WTC11 (cell line): ENCODE data around the gene S100A2. TPM values are rescaled to one million over a fixed set of nuclear protein-coding genes. Genes with fewer than 3 reads are reported as not detected.

Source experiments
- ATAC-seq: fragments of 200-7000 bp; cut with Tn5 transposase; 2 replicates; pipeline ENCODE4 v1.10.0; 2021; ENCODE audit warnings: mild to moderate bottlenecking, moderate library complexity
- CTCF ChIA-PET: fragments of 300-600 bp; sonication (Branson Sonifier 250); formaldehyde crosslinking; loops from one replicate; lab custom pipeline; 2021; ENCODE audit warnings: antibody characterized with exemption; lab: Charles Lee
- POLR2A ChIA-PET: fragments of 350-600 bp; sonication (Branson Sonifier 250); formaldehyde crosslinking; loops from one replicate; lab custom pipeline; 2021; ENCODE audit warnings: antibody characterized with exemption; lab: Charles Lee
- DNase-seq: peaks from one replicate; pipeline ENCODE4 v3.0.0; 2021; ENCODE audit warnings: low spot score
- H3K27ac Mint-ChIP-seq: 2 replicates; pipeline ENCODE4 v1.8.0; 2021; ENCODE audit warnings: mixed read lengths
- H3K27me3 Mint-ChIP-seq: 2 replicates; pipeline ENCODE4 v1.8.0; 2021; ENCODE audit warnings: low read depth, mild to moderate bottlenecking, moderate library complexity, mixed read lengths
- H3K36me3 Mint-ChIP-seq: 2 replicates; pipeline ENCODE4 v1.8.0; 2021; ENCODE audit warnings: mixed read lengths
- H3K4me1 Mint-ChIP-seq: 2 replicates; pipeline ENCODE4 v1.8.0; 2022; ENCODE audit warnings: mixed read lengths
- H3K4me3 Mint-ChIP-seq: 2 replicates; pipeline ENCODE4 v1.8.0; 2021; ENCODE audit warnings: mild to moderate bottlenecking, moderate library complexity, mixed read lengths
- H3K9me3 Mint-ChIP-seq: 2 replicates; pipeline ENCODE4 v1.8.0; 2021; ENCODE audit warnings: mixed read lengths
- NFE2L1 ChIP-seq: sonication (generic); formaldehyde crosslinking; IDR thresholded peaks from 2 replicates; pipeline ENCODE4 v1.8.1; 2023; ENCODE audit warnings: missing genetic modification reagents
- NFYB ChIP-seq: sonication (generic); formaldehyde crosslinking; conservative IDR thresholded peaks from 2 replicates; pipeline ENCODE4 v1.8.0; 2022; ENCODE audit warnings: low read depth, missing genetic modification reagents
- SOX15 ChIP-seq: fragments of 250-450 bp; sonication (Bioruptor Pico); IDR thresholded peaks from 2 replicates; pipeline ENCODE4 v1.9.0; 2021; ENCODE audit warnings: mild to moderate bottlenecking
- ZNF671 ChIP-seq: fragments of 250-450 bp; sonication (Bioruptor Pico); IDR thresholded peaks from 2 replicates; pipeline ENCODE4 v1.8.0; 2021; ENCODE audit warnings: mild to moderate bottlenecking
- total RNA-seq: library from RNA; stranded (reverse); gene quantifications from 3 replicates; pipeline ENCODE4 v1.2.3, GENCODE V29; 2021
- TF ChIP-seq, protein P1 (sequence below): sonication (generic); formaldehyde crosslinking; IDR thresholded peaks from 2 replicates; pipeline ENCODE4 v1.8.0; 2023; ENCODE audit warnings: missing genetic modification reagents
- TF ChIP-seq, protein P2 (sequence below): sonication (generic); formaldehyde crosslinking; IDR thresholded peaks from 2 replicates; pipeline ENCODE4 v1.8.1; 2023; ENCODE audit warnings: mild to moderate bottlenecking, missing genetic modification reagents, borderline replicate concordance
- TF ChIP-seq, protein P3 (sequence below): sonication (generic); formaldehyde crosslinking; IDR thresholded peaks from 2 replicates; pipeline ENCODE4 v1.8.1; 2023; ENCODE audit warnings: mild to moderate bottlenecking, missing genetic modification reagents, moderate library complexity
- TF ChIP-seq, protein P4 (sequence below): sonication (generic); formaldehyde crosslinking; IDR thresholded peaks from 2 replicates; pipeline ENCODE4 v1.8.1; 2023; ENCODE audit warnings: mild to moderate bottlenecking, missing genetic modification reagents, moderate library complexity
- TF ChIP-seq, protein P5 (sequence below): sonication (generic); formaldehyde crosslinking; IDR thresholded peaks from 2 replicates; pipeline ENCODE4 v1.8.0; 2022; ENCODE audit warnings: mild to moderate bottlenecking, missing genetic modification reagents
- TF ChIP-seq, protein P6 (sequence below): sonication (generic); formaldehyde crosslinking; IDR thresholded peaks from 2 replicates; pipeline ENCODE4 v1.8.0; 2023; ENCODE audit warnings: missing genetic modification reagents, mild to moderate bottlenecking, borderline replicate concordance
- TF ChIP-seq, protein P7 (sequence below): sonication (generic); formaldehyde crosslinking; conservative IDR thresholded peaks from 2 replicates; pipeline ENCODE4 v1.8.1; 2023; ENCODE audit warnings: mild to moderate bottlenecking, low read depth, missing genetic modification reagents, moderate library complexity
- TF ChIP-seq, protein P8 (sequence below): sonication (generic); formaldehyde crosslinking; IDR thresholded peaks from 2 replicates; pipeline ENCODE4 v1.8.0; 2022; ENCODE audit warnings: mild to moderate bottlenecking, missing genetic modification reagents
- TF ChIP-seq, protein P9 (sequence below): sonication (generic); formaldehyde crosslinking; IDR thresholded peaks from 2 replicates; pipeline ENCODE4 v1.8.0; 2023; ENCODE audit warnings: mild to moderate bottlenecking, missing genetic modification reagents

The S100A2 gene
- total RNA-seq, 1 experiment from 2014 or later, result 0.74 TPM

DNA sequence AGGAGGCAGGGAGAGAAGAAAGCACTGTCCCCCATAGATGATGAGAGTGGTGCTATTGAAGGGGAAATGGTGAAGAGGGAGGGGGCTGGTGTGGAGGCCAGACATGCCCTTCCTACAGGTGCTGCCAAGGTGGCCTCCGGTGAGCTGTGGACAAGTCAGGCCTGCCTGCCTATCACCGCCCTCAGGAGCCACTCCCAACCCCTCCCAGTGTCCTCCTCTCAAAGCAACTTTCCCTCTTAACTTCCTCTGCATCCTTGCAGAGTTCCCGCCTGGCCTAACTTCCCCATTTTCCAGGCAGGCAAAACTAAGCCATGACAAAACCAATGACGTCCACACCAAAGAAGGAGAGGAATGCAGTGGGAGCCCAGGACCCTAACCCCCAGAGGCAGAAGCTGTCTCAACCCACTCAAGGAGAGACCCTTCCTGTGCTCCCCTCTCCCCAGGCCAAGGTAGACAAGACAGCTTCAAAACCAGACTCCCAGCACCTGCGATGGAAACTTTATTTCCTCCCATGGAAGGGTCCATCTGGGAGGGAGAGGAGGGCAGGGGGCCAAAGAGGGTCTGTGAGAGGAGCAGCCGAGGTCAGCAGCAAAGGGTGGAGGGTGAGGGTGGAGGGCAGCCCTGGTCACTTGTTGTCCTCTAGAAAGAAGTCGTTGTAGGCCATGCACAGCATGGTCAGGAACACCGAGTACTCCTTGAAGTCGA is 28.8 kb downstream of the S100A2 start (continued):
- TF ChIP-seq, protein P1, sequence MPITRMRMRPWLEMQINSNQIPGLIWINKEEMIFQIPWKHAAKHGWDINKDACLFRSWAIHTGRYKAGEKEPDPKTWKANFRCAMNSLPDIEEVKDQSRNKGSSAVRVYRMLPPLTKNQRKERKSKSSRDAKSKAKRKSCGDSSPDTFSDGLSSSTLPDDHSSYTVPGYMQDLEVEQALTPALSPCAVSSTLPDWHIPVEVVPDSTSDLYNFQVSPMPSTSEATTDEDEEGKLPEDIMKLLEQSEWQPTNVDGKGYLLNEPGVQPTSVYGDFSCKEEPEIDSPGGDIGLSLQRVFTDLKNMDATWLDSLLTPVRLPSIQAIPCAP (CRISPR knock-in tag), result no peak
- TF ChIP-seq, protein P2, sequence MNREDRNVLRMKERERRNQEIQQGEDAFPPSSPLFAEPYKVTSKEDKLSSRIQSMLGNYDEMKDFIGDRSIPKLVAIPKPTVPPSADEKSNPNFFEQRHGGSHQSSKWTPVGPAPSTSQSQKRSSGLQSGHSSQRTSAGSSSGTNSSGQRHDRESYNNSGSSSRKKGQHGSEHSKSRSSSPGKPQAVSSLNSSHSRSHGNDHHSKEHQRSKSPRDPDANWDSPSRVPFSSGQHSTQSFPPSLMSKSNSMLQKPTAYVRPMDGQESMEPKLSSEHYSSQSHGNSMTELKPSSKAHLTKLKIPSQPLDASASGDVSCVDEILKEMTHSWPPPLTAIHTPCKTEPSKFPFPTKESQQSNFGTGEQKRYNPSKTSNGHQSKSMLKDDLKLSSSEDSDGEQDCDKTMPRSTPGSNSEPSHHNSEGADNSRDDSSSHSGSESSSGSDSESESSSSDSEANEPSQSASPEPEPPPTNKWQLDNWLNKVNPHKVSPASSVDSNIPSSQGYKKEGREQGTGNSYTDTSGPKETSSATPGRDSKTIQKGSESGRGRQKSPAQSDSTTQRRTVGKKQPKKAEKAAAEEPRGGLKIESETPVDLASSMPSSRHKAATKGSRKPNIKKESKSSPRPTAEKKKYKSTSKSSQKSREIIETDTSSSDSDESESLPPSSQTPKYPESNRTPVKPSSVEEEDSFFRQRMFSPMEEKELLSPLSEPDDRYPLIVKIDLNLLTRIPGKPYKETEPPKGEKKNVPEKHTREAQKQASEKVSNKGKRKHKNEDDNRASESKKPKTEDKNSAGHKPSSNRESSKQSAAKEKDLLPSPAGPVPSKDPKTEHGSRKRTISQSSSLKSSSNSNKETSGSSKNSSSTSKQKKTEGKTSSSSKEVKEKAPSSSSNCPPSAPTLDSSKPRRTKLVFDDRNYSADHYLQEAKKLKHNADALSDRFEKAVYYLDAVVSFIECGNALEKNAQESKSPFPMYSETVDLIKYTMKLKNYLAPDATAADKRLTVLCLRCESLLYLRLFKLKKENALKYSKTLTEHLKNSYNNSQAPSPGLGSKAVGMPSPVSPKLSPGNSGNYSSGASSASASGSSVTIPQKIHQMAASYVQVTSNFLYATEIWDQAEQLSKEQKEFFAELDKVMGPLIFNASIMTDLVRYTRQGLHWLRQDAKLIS (CRISPR knock-in tag), result no peak

DNA sequence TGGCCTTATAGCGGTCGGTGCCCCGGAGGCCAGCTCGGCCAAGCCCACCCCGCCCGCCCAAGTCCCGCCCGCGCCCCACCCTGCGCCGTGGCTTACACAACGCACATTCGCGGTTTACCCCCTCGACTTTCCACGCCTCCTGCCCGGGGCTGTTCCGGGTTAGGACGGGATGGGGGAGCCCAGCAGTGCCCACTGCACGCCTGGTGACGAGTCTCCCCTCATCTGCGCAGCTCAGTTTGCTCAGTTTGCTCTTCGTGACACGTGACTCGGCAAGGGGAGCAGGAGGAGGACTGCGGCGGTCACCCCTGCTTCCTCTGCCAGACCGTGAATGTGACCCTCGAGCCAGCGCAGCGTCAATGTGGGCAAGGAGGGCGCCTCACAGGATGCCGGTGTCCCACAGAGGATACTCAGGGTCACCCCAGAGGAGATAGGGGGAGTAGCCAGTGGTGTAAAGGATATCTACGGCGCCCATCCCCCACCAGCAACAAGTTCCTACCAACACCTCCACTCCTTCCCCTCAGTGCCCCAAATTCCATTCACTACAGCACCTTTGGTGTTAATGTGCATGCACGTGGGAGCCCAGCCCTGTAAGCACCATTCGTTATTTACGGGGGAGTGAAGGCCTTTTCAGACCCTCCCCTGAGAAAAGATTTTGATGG is 29.5 kb downstream of the S100A2 start:
- no peaks in the 10 kb centered on the region for H3K9me3 Mint-ChIP-seq
- peak overlapping the region; percentile 82 for H3K4me3 Mint-ChIP-seq
- H3K27ac Mint-ChIP-seq, result no peak overlapping the region
- CTCF ChIA-PET, result interaction anchor here (0.6 to 10.8 kb wide), 19 partner anchors 8 to 182 kb away, joined by 3 to 188 read pairs (median 4); partner anchors contain the start of genes CHTOP, S100A1, S100A13 and S100A16
- POLR2A ChIA-PET, result interaction anchor here (0.9 to 3.0 kb wide), 2 partner anchors 16 to 91 kb away, joined by 3 to 13 read pairs; partner anchors contain the start of genes S100A1 and S100A13
- peaks cover 41% of the 10 kb centered on the region for H3K27me3 Mint-ChIP-seq
- peaks cover 50% of the 10 kb centered on the region for H3K4me1 Mint-ChIP-seq
- no peak for DNase-seq
- ATAC-seq, result no peak
- H3K36me3 Mint-ChIP-seq, result no peaks in the 10 kb centered on the region
- TF ChIP-seq, protein P3, sequence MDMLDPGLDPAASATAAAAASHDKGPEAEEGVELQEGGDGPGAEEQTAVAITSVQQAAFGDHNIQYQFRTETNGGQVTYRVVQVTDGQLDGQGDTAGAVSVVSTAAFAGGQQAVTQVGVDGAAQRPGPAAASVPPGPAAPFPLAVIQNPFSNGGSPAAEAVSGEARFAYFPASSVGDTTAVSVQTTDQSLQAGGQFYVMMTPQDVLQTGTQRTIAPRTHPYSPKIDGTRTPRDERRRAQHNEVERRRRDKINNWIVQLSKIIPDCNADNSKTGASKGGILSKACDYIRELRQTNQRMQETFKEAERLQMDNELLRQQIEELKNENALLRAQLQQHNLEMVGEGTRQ (CRISPR knock-in tag), result peak; percentile 84
- TF ChIP-seq SOX15 (CRISPR knock-in tag), result no peak
- TF ChIP-seq, protein P4, sequence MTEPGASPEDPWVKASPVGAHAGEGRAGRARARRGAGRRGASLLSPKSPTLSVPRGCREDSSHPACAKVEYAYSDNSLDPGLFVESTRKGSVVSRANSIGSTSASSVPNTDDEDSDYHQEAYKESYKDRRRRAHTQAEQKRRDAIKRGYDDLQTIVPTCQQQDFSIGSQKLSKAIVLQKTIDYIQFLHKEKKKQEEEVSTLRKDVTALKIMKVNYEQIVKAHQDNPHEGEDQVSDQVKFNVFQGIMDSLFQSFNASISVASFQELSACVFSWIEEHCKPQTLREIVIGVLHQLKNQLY (CRISPR knock-in tag), result no peak
- TF ChIP-seq, protein P5, sequence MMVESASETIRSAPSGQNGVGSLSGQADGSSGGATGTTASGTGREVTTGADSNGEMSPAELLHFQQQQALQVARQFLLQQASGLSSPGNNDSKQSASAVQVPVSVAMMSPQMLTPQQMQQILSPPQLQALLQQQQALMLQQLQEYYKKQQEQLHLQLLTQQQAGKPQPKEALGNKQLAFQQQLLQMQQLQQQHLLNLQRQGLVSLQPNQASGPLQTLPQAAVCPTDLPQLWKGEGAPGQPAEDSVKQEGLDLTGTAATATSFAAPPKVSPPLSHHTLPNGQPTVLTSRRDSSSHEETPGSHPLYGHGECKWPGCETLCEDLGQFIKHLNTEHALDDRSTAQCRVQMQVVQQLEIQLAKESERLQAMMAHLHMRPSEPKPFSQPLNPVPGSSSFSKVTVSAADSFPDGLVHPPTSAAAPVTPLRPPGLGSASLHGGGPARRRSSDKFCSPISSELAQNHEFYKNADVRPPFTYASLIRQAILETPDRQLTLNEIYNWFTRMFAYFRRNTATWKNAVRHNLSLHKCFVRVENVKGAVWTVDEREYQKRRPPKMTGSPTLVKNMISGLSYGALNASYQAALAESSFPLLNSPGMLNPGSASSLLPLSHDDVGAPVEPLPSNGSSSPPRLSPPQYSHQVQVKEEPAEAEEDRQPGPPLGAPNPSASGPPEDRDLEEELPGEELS (CRISPR knock-in tag), result no peak
- 0 out of 2 replicates have a peak, but pooled peaks have one; percentile 13 for TF ChIP-seq NFYB (CRISPR knock-in tag)
- no peak for TF ChIP-seq NFE2L1 (CRISPR knock-in tag)
- TF ChIP-seq, protein P6, sequence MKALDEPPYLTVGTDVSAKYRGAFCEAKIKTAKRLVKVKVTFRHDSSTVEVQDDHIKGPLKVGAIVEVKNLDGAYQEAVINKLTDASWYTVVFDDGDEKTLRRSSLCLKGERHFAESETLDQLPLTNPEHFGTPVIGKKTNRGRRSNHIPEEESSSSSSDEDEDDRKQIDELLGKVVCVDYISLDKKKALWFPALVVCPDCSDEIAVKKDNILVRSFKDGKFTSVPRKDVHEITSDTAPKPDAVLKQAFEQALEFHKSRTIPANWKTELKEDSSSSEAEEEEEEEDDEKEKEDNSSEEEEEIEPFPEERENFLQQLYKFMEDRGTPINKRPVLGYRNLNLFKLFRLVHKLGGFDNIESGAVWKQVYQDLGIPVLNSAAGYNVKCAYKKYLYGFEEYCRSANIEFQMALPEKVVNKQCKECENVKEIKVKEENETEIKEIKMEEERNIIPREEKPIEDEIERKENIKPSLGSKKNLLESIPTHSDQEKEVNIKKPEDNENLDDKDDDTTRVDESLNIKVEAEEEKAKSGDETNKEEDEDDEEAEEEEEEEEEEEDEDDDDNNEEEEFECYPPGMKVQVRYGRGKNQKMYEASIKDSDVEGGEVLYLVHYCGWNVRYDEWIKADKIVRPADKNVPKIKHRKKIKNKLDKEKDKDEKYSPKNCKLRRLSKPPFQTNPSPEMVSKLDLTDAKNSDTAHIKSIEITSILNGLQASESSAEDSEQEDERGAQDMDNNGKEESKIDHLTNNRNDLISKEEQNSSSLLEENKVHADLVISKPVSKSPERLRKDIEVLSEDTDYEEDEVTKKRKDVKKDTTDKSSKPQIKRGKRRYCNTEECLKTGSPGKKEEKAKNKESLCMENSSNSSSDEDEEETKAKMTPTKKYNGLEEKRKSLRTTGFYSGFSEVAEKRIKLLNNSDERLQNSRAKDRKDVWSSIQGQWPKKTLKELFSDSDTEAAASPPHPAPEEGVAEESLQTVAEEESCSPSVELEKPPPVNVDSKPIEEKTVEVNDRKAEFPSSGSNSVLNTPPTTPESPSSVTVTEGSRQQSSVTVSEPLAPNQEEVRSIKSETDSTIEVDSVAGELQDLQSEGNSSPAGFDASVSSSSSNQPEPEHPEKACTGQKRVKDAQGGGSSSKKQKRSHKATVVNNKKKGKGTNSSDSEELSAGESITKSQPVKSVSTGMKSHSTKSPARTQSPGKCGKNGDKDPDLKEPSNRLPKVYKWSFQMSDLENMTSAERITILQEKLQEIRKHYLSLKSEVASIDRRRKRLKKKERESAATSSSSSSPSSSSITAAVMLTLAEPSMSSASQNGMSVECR (CRISPR knock-in tag), result no peak
- TF ChIP-seq ZNF671 (CRISPR knock-in tag), result no peak
- TF ChIP-seq, protein P7, sequence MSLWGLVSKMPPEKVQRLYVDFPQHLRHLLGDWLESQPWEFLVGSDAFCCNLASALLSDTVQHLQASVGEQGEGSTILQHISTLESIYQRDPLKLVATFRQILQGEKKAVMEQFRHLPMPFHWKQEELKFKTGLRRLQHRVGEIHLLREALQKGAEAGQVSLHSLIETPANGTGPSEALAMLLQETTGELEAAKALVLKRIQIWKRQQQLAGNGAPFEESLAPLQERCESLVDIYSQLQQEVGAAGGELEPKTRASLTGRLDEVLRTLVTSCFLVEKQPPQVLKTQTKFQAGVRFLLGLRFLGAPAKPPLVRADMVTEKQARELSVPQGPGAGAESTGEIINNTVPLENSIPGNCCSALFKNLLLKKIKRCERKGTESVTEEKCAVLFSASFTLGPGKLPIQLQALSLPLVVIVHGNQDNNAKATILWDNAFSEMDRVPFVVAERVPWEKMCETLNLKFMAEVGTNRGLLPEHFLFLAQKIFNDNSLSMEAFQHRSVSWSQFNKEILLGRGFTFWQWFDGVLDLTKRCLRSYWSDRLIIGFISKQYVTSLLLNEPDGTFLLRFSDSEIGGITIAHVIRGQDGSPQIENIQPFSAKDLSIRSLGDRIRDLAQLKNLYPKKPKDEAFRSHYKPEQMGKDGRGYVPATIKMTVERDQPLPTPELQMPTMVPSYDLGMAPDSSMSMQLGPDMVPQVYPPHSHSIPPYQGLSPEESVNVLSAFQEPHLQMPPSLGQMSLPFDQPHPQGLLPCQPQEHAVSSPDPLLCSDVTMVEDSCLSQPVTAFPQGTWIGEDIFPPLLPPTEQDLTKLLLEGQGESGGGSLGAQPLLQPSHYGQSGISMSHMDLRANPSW, result no peak
- TF ChIP-seq, protein P8, sequence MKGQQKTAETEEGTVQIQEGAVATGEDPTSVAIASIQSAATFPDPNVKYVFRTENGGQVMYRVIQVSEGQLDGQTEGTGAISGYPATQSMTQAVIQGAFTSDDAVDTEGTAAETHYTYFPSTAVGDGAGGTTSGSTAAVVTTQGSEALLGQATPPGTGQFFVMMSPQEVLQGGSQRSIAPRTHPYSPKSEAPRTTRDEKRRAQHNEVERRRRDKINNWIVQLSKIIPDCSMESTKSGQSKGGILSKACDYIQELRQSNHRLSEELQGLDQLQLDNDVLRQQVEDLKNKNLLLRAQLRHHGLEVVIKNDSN (CRISPR knock-in tag), result peak; percentile 71
- TF ChIP-seq, protein P9, sequence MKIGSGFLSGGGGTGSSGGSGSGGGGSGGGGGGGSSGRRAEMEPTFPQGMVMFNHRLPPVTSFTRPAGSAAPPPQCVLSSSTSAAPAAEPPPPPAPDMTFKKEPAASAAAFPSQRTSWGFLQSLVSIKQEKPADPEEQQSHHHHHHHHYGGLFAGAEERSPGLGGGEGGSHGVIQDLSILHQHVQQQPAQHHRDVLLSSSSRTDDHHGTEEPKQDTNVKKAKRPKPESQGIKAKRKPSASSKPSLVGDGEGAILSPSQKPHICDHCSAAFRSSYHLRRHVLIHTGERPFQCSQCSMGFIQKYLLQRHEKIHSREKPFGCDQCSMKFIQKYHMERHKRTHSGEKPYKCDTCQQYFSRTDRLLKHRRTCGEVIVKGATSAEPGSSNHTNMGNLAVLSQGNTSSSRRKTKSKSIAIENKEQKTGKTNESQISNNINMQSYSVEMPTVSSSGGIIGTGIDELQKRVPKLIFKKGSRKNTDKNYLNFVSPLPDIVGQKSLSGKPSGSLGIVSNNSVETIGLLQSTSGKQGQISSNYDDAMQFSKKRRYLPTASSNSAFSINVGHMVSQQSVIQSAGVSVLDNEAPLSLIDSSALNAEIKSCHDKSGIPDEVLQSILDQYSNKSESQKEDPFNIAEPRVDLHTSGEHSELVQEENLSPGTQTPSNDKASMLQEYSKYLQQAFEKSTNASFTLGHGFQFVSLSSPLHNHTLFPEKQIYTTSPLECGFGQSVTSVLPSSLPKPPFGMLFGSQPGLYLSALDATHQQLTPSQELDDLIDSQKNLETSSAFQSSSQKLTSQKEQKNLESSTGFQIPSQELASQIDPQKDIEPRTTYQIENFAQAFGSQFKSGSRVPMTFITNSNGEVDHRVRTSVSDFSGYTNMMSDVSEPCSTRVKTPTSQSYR, result peak; percentile 65; the same call in 1 of the 2 replicates
